HCT116 (cell line): ENCODE data around the gene DNASE1L1. TPM values are rescaled to one million over a fixed set of nuclear protein-coding genes. Genes with fewer than 3 reads are reported as not detected.

Experiments
- ATAC-seq: fragments of 200-7000 bp; cut with Tn5 transposase; 2 replicates; pipeline ENCODE4 v1.9.1; 2020; ENCODE audit warnings: mild to moderate bottlenecking, moderate library complexity
- BruUV-seq: library from RNA; stranded (reverse); fragments of 400-500 nt; replicated peaks from 2 replicates; lab custom pipeline; 2021; lab: Mats Ljungman, UMichigan
- CTCF ChIA-PET: fragments of 300-600 bp; sonication (Branson Sonifier 250); formaldehyde crosslinking; loops from one replicate; lab custom pipeline; 2021; ENCODE audit warnings: antibody characterized with exemption; lab: Charles Lee
- POLR2A ChIA-PET: fragments of 300-600, 350-600 bp; sonication (Branson Sonifier 250); formaldehyde crosslinking; loops from one replicate; lab custom pipeline; 2021; ENCODE audit warnings: antibody characterized with exemption; lab: Charles Lee
- RAD21 ChIA-PET, 2 experiments: fragments of 300-600 bp; sonication (Branson Sonifier 250); formaldehyde crosslinking; loops; one replicate each; lab custom pipeline; 2023; ENCODE audit warnings: low total read pairs in 2 of 2; ENCODE audit not compliant: uncharacterized antibody in 2 of 2, unreplicated experiment in 2 of 2, low non-redundant PET in 1 of 2; lab: Charles Lee
- DNase-seq: peaks from one replicate; pipeline ENCODE4 v3.0.0-alpha.2; 2010; ENCODE audit warnings: low read depth, low spot score
- H2AFZ ChIP-seq: fragments of 200-600 bp; shearing (Covaris generic), sonication (generic); 2 replicates; pipeline ENCODE4 v1.6.1; 2017; ENCODE audit warnings: low read depth, mixed run types, mixed read lengths, antibody characterized with exemption, low read length; ENCODE audit not compliant: poor library complexity, severe bottlenecking
- H3K27ac ChIP-seq: 2 replicates; pipeline ENCODE4 v1.5.1; 2012; ENCODE audit warnings: low read depth, low read length
- H3K27me3 ChIP-seq: fragments of 200-600 bp; sonication (generic); 2 replicates; pipeline ENCODE4 v1.6.1; 2016; ENCODE audit warnings: mixed run types, low read length, mixed read lengths; ENCODE audit not compliant: insufficient read depth
- H3K36me3 ChIP-seq, 2 experiments: fragments of 200-500 bp in 1 of 2; fragments of 200-600 bp in 1 of 2; sonication (Bioruptor generic) in 1 of 2; sonication (generic) in 1 of 2; 2 replicates each; pipeline versions ENCODE4 v1.5.1 to v1.6.1; 2014 to 2016; ENCODE audit warnings: low read length in 2 of 2, inconsistent platforms in 1 of 2, mixed read lengths in 1 of 2, mixed run types in 1 of 2; ENCODE audit not compliant: insufficient read depth in 2 of 2, control insufficient read depth in 1 of 2
- H3K4me1 ChIP-seq, 2 experiments: fragments of 200-600 bp in 1 of 2; sonication (generic) in 1 of 2; 2 replicates each; pipeline versions ENCODE4 v1.5.1 to v1.6.1; 2012 to 2017; ENCODE audit warnings: low read length in 2 of 2, inconsistent platforms in 1 of 2, mild to moderate bottlenecking in 1 of 2, mixed read lengths in 1 of 2, mixed run types in 1 of 2, moderate library complexity in 1 of 2; ENCODE audit not compliant: insufficient read depth in 2 of 2, control insufficient read depth in 1 of 2
- H3K4me2 ChIP-seq: fragments of 200-600 bp; sonication (generic); 2 replicates; pipeline ENCODE4 v1.6.1; 2017; ENCODE audit warnings: mixed run types, low read length, mixed read lengths
- H3K4me3 ChIP-seq, 2 experiments: fragments of 200-600 bp in 1 of 2; sonication (generic) in 1 of 2; replicated peaks in 1 of 2; 2 replicates each; pipeline ENCODE4 v1.5.1; 2011 to 2016; ENCODE audit warnings: low read length in 2 of 2, control low read depth in 1 of 2, low read depth in 1 of 2, mild to moderate bottlenecking in 1 of 2, mixed read lengths in 1 of 2, mixed run types in 1 of 2
- H3K79me2 ChIP-seq: fragments of 200-600 bp; sonication (generic); 2 replicates; pipeline ENCODE4 v1.6.1; 2017; ENCODE audit warnings: mild to moderate bottlenecking, mixed run types, low read length, moderate library complexity, mixed read lengths; ENCODE audit not compliant: insufficient read depth
- H3K9ac ChIP-seq: fragments of 200-600 bp; sonication (generic); 2 replicates; pipeline ENCODE4 v1.6.1; 2016; ENCODE audit warnings: low read length, mixed read lengths
- H3K9me2 ChIP-seq: fragments of 200-600 bp; sonication (generic), shearing (Covaris generic); 2 replicates; pipeline ENCODE4 v1.6.1; 2017; ENCODE audit warnings: mixed run types, mild to moderate bottlenecking, moderate library complexity; ENCODE audit not compliant: insufficient read depth
- H3K9me3 ChIP-seq, 2 experiments: fragments of 200-500 bp in 1 of 2; fragments of 200-600 bp in 1 of 2; sonication (Bioruptor generic) in 1 of 2; sonication (generic) in 1 of 2; 2 replicates each; pipeline ENCODE4 v1.6.1; 2014 to 2017; ENCODE audit warnings: low read length in 2 of 2, mixed read lengths in 2 of 2, inconsistent platforms in 1 of 2, low read depth in 1 of 2, mild to moderate bottlenecking in 1 of 2, mixed run types in 1 of 2, moderate library complexity in 1 of 2; ENCODE audit not compliant: control insufficient read depth in 1 of 2, insufficient read depth in 1 of 2
- H4K20me1 ChIP-seq: fragments of 200-600 bp; sonication (generic), shearing (Covaris generic); 2 replicates; pipeline ENCODE4 v1.6.1; 2017; ENCODE audit warnings: mixed run types, mild to moderate bottlenecking, moderate library complexity; ENCODE audit not compliant: insufficient read depth
- CBX3 ChIP-seq: IDR thresholded peaks from 2 replicates; pipeline ENCODE4 v1.6.1; 2012; ENCODE audit warnings: low read depth
- EGR1 ChIP-seq: IDR thresholded peaks from 2 replicates; pipeline ENCODE4 v1.6.1; 2012; ENCODE audit warnings: low read depth
- EZH2phosphoT487 ChIP-seq: fragments of 200-600 bp; IDR thresholded peaks from 2 replicates; pipeline ENCODE4 v1.6.1; 2018; ENCODE audit warnings: antibody characterized with exemption, borderline replicate concordance
- JUND ChIP-seq: IDR thresholded peaks from 2 replicates; pipeline ENCODE4 v1.6.1; 2012
- MAX ChIP-seq: IDR thresholded peaks from 2 replicates; pipeline ENCODE4 v1.6.1; 2012
- POLR2A ChIP-seq: IDR thresholded peaks from 2 replicates; pipeline ENCODE4 v1.7.0; 2011; ENCODE audit warnings: borderline replicate concordance; ENCODE audit not compliant: insufficient read depth, insufficient read length; ENCODE audit errors: extremely low read depth
- POLR2AphosphoS5 ChIP-seq: IDR thresholded peaks from 2 replicates; pipeline ENCODE4 v1.6.1; 2011; ENCODE audit warnings: mild to moderate bottlenecking, low read depth, low read length, moderate library complexity
- SIN3A ChIP-seq: IDR thresholded peaks from 2 replicates; pipeline ENCODE4 v1.6.1; 2012; ENCODE audit warnings: low read depth
- SP1 ChIP-seq: IDR thresholded peaks from 2 replicates; pipeline ENCODE4 v1.6.1; 2012; ENCODE audit warnings: low read depth
- SRF ChIP-seq: IDR thresholded peaks from 2 replicates; pipeline ENCODE4 v1.6.1; 2012; ENCODE audit warnings: low read depth
- TCF7L2 ChIP-seq: IDR thresholded peaks from 2 replicates; pipeline ENCODE4 v1.7.0; 2011; ENCODE audit warnings: borderline replicate concordance, inconsistent platforms; ENCODE audit not compliant: insufficient read depth, insufficient read length; ENCODE audit errors: extremely low read depth
- ZBTB33 ChIP-seq: IDR thresholded peaks from 2 replicates; pipeline ENCODE4 v1.6.1; 2011; ENCODE audit warnings: mild to moderate bottlenecking, low read length, moderate library complexity; ENCODE audit not compliant: insufficient replicate concordance; ENCODE audit errors: extremely low read depth
- ZFX ChIP-seq: fragments of 450-650 bp; IDR thresholded peaks from 2 replicates; pipeline ENCODE4 v1.6.1; 2017
- ZNF274 ChIP-seq: fragments of 200-500 bp; sonication (Bioruptor generic); IDR thresholded peaks from 2 replicates; pipeline ENCODE4 v1.6.1; 2014; ENCODE audit warnings: mild to moderate bottlenecking, low read depth, low read length, inconsistent platforms
- intact Hi-C: fragments of 100-400 bp; cut with micrococcal nuclease; formaldehyde crosslinking; loops from 2 replicates; pipeline ENCODE4 v1.10.0; 2022
- total RNA-seq: library from RNA; stranded (reverse); gene quantifications from one replicate; pipeline ENCODE4 v1.2.1, GENCODE V29; 2021; ENCODE audit not compliant: unreplicated experiment

The DNASE1L1 gene
- total RNA-seq, 1 experiment from 2014 or later, result 16.5 TPM

- Histone ChIP-seq H3K9me3 (no peaks in the 10 kb centered on the region), H3K9ac (no peak overlapping the region), H3K36me3 (peaks cover 8 to 13% of the 10 kb centered on the region in 2 experiments; a peak in 2 of 4 replicates), H3K27me3 (no peaks in the 10 kb centered on the region), H2AFZ (no peak overlapping the region), H3K27ac (no peak overlapping the region), H3K4me3 (no peak overlapping the region), H3K4me2 (no peak overlapping the region), H3K79me2 (no peaks in the 10 kb centered on the region; the same call in 1 of the 2 replicates), H4K20me1 (no peaks in the 10 kb centered on the region), H3K4me1 (no peaks in the 10 kb centered on the region), H3K9me2 (no peaks in the 10 kb centered on the region)
- DNase-seq (no peak), ATAC-seq (no peak)
- POLR2A ChIA-PET, result no interaction called here
- CTCF ChIA-PET, result no interaction called here
- intact Hi-C loops, result no loop called here
- no TSS peak for BruUV-seq
- RAD21 ChIA-PET, result no interaction called here
- no peak for TF ChIP-seq POLR2AphosphoS5
- no peak for TF ChIP-seq EGR1
- no peak for TF ChIP-seq ZNF274
- TF ChIP-seq ZBTB33, result no peak
- no peak for TF ChIP-seq MAX
- TF ChIP-seq CBX3, result no peak
- TF ChIP-seq SRF, result no peak
Observed at GRCh38 chrX:154355094-154355775, 53.8 kb downstream of the DNASE1L1 start.

GRCh38 chrX:154354516-154354915 is 54.5 kb downstream of the DNASE1L1 start:
- Histone ChIP-seq H3K36me3 (peaks cover 6 to 8% of the 10 kb centered on the region in 2 experiments; a peak in 2 of 4 replicates), H3K27ac (no peak overlapping the region)
- no TSS peak for BruUV-seq

More at GRCh38 chrX:154354516-154354915, 54.5 kb downstream of the DNASE1L1 start:
- CTCF ChIA-PET, result no interaction called here
- no peak for DNase-seq
- POLR2A ChIA-PET, result no interaction called here
- Histone ChIP-seq H3K9ac (no peak overlapping the region), H3K4me1 (no peaks in the 10 kb centered on the region), H3K9me2 (no peaks in the 10 kb centered on the region), H3K79me2 (no peaks in the 10 kb centered on the region; the same call in 1 of the 2 replicates), H3K4me3 (no peak overlapping the region), H3K9me3 (no peaks in the 10 kb centered on the region), H3K27me3 (no peaks in the 10 kb centered on the region), H4K20me1 (no peaks in the 10 kb centered on the region)
- intact Hi-C loops, result no loop called here
- ATAC-seq, result no peak
- no peak for TF ChIP-seq SP1
- TF ChIP-seq ZFX, result no peak
- no peak for TF ChIP-seq SIN3A
- TF ChIP-seq MAX, result no peak
- no peak for TF ChIP-seq JUND
- TF ChIP-seq TCF7L2, result no peak
- TF ChIP-seq SRF, result no peak
- no peak for TF ChIP-seq ZBTB33
- no peak for TF ChIP-seq POLR2A
- no peak for TF ChIP-seq ZNF274
- TF ChIP-seq EGR1, result no peak
- TF ChIP-seq EZH2phosphoT487, result no peak
- TF ChIP-seq, all 23 proteins: peak for 0
- no peak overlapping the region for H3K4me2 ChIP-seq
- no peak overlapping the region for H2AFZ ChIP-seq
- RAD21 ChIA-PET, result no interaction called here
